A673 (cell line): Measurements from ENCODE around the gene ETFB. TPM values are rescaled to one million over a fixed set of nuclear protein-coding genes. Genes with fewer than 3 reads are reported as not detected.

Experiments used
- BruUV-seq: library from RNA; stranded (reverse); fragments of 400-500 nt; replicated peaks from 2 replicates; lab custom pipeline; 2021; lab: Mats Ljungman, UMichigan
- CTCF ChIA-PET: fragments of 300-600 bp; sonication (Branson Sonifier 250); formaldehyde crosslinking; loops from one replicate; lab custom pipeline; 2022; ENCODE audit warnings: antibody characterized with exemption; lab: Charles Lee
- POLR2A ChIA-PET: fragments of 300-600 bp; sonication (Branson Sonifier 250); formaldehyde crosslinking; loops from one replicate; lab custom pipeline; 2022; ENCODE audit warnings: antibody characterized with exemption; ENCODE audit not compliant: low non-redundant PET; lab: Charles Lee
- DNase-seq: peaks from one replicate; pipeline ENCODE4 v3.0.0-alpha.2; 2015; ENCODE audit warnings: low spot score
- H3K27ac ChIP-seq: fragments of 200-600 bp; sonication (generic); 2 replicates; pipeline ENCODE4 v1.5.1; 2016; ENCODE audit warnings: mixed run types, low read depth, mild to moderate bottlenecking, mixed read lengths, antibody characterized with exemption, low read length; ENCODE audit not compliant: poor library complexity, severe bottlenecking
- H3K27me3 ChIP-seq: fragments of 200-600 bp; sonication (generic); replicated peaks from 2 replicates; pipeline ENCODE4 v1.6.1; 2017; ENCODE audit warnings: mixed run types, low read depth, mild to moderate bottlenecking, mixed read lengths, antibody characterized with exemption, low read length; ENCODE audit not compliant: insufficient read depth, poor library complexity
- H3K36me3 ChIP-seq: fragments of 200-600 bp; sonication (generic); 2 replicates; pipeline ENCODE4 v1.6.1; 2016; ENCODE audit warnings: mixed run types, mild to moderate bottlenecking, mixed read lengths, antibody characterized with exemption, low read length; ENCODE audit not compliant: insufficient read depth, poor library complexity, severe bottlenecking
- H3K4me1 ChIP-seq: fragments of 200-600 bp; sonication (generic); 2 replicates; pipeline ENCODE4 v1.6.1; 2017; ENCODE audit warnings: mixed run types, mild to moderate bottlenecking, mixed read lengths, antibody characterized with exemption, low read length; ENCODE audit not compliant: insufficient read depth, poor library complexity, severe bottlenecking
- H3K4me3 ChIP-seq: fragments of 200-600 bp; sonication (generic); 2 replicates; pipeline ENCODE4 v1.5.1; 2016; ENCODE audit warnings: low read depth, mixed run types, mild to moderate bottlenecking, mixed read lengths, low read length; ENCODE audit not compliant: poor library complexity, severe bottlenecking
- H3K9me3 ChIP-seq: fragments of 200-600 bp; sonication (generic); 2 replicates; pipeline ENCODE4 v1.6.1; 2016; ENCODE audit warnings: mixed run types, low read depth, mild to moderate bottlenecking, mixed read lengths, antibody characterized with exemption, low read length; ENCODE audit not compliant: poor library complexity, severe bottlenecking
- EZH2 ChIP-seq: fragments of 200-600 bp; sonication (generic); IDR thresholded peaks from 2 replicates; pipeline ENCODE4 v1.6.1; 2017; ENCODE audit warnings: borderline replicate concordance, low read depth, mild to moderate bottlenecking, mixed read lengths, antibody characterized with exemption, low read length; ENCODE audit not compliant: poor library complexity, severe bottlenecking
- intact Hi-C: fragments of 100-400 bp; cut with micrococcal nuclease; formaldehyde crosslinking; loops from one replicate; pipeline ENCODE4 v1.10.0; 2022; ENCODE audit not compliant: unreplicated experiment
- total RNA-seq: library from RNA; stranded (reverse); gene quantifications from 2 replicates; pipeline ENCODE4 v1.2.3, GENCODE V29; 2021
- TF ChIP-seq, protein P1 (sequence below): fragments of 300-800, 200-600 bp; sonication (generic); conservative IDR thresholded peaks from 2 replicates; pipeline ENCODE4 v1.5.1; 2017; ENCODE audit warnings: low read depth, mild to moderate bottlenecking, antibody characterized with exemption, low read length, moderate library complexity, mixed read lengths

ETFB gene
- total RNA-seq, 1 experiment from 2014 or later = 52.6 TPM

DNA sequence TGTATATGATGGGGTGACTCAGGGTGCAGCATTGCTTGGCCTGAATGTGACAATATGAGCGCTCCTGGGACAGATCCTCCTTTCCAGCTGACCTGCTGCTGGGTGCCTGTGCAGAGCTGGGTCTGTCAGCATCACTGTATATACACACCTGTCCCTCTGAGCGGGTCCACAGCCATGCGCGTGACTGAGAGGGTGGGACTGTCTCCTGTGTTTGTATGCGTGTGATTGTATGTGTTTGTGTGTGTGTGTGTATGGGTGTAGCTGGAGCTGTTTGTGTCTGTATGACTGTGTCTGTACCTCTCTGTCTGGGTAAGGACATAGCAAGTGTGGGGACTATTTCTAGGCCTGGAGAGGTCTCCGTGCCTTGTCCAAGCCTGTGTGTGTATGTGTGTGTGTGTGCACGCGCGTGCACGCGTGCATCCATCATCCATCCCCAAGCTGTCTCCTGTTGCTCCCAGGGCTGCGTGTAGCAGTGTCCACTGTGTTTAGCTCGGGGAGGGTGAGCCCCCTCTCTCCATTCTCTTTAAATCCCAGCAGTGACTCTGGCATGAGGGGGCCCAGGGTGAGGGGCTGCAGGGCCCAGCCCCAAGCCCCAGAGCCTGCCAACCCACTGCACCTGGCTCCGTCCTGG is 46.4 kb downstream of the ETFB start:
- no peaks in the 10 kb centered on the region for H3K4me1 ChIP-seq
- intact Hi-C loops = no loop called here
- TF ChIP-seq EZH2 = no peak
- TF ChIP-seq, protein P1, sequence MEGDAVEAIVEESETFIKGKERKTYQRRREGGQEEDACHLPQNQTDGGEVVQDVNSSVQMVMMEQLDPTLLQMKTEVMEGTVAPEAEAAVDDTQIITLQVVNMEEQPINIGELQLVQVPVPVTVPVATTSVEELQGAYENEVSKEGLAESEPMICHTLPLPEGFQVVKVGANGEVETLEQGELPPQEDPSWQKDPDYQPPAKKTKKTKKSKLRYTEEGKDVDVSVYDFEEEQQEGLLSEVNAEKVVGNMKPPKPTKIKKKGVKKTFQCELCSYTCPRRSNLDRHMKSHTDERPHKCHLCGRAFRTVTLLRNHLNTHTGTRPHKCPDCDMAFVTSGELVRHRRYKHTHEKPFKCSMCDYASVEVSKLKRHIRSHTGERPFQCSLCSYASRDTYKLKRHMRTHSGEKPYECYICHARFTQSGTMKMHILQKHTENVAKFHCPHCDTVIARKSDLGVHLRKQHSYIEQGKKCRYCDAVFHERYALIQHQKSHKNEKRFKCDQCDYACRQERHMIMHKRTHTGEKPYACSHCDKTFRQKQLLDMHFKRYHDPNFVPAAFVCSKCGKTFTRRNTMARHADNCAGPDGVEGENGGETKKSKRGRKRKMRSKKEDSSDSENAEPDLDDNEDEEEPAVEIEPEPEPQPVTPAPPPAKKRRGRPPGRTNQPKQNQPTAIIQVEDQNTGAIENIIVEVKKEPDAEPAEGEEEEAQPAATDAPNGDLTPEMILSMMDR = no peak
- H3K4me3 ChIP-seq = no peak overlapping the region
- BruUV-seq = no TSS peak
- POLR2A ChIA-PET = no interaction called here
- no peak for DNase-seq
- no peaks in the 10 kb centered on the region for H3K27me3 ChIP-seq
- H3K27ac ChIP-seq = no peak overlapping the region
- CTCF ChIA-PET = no interaction called here
- H3K36me3 ChIP-seq = no peaks in the 10 kb centered on the region
- no peaks in the 10 kb centered on the region for H3K9me3 ChIP-seq

DNA sequence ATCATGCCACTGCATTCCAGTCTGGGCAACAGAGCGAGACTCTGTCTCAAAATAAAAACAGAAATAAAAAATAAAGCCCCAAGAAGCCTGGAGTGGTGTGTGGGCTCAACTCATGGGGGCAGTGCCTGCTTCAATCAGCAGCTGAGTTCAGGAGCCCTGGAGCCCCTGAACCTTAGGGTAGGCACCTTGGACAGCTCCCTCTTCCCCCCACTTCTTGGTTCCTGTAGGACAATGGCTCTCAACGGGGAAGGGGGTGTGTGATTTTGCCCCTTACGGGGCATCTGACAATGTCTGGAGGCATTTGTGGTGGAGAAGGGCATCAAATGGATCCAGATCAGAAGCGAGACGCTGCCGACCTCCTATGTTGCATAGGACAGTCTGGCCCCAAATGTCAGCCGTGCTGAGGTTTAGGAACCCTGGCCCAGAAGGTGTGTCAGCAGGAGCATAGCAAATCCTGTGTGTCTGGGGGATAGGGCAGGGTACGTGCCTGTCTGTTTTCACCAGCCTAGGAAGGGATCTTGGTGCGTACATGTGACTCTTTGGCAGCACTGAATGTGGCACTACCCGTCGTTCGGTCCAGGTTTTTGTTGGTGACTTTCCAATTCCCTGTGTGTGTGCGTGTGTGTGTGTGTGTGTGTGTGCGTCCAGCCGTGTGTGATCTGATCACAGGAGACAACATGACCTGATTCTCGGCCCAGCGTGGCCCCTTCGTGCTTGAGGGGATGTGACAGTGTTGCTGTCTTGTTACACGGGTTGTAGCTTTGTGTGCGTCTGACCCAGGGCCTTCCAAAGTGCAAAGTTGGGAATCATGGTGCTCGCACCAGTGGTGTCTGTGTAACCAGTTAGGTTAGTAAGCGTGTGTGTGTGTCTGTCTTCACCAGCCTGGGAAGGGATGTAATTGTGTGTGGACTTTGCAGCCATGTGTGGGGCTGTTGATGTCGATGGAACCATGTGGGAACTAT is 47.2 kb downstream of the ETFB start:
- no peak overlapping the region for H3K27ac ChIP-seq
- BruUV-seq = no TSS peak
- H3K4me3 ChIP-seq = no peak overlapping the region
- intact Hi-C loops = no loop called here
- DNase-seq = no peak
- no peaks in the 10 kb centered on the region for H3K4me1 ChIP-seq
- ChIA-PET POLR2A (no interaction called here), CTCF (no interaction called here)
- no peaks in the 10 kb centered on the region for H3K36me3 ChIP-seq
- H3K9me3 ChIP-seq = no peaks in the 10 kb centered on the region
- TF ChIP-seq EZH2 = no peak
- TF ChIP-seq, protein P1 = no peak
- H3K27me3 ChIP-seq = no peaks in the 10 kb centered on the region

DNA sequence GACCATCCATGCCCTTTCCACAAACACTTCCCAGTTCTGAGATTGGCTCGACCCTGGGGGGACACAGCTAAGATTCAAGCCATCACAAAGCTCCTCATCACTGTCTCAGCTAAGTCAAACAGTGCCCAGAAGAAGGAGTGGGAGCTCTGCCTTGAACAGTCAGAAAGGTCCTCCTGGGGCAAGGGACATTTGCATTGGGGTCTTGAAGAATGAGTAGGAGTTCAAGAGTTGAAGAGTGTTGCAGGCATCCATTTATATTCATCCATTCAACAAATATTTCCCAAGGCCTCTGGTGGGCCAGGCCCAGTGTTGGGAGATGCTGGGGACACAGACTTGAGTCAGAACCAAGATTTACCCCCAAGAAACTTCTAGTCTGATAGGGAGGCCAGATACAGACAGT is 48.2 kb downstream of the ETFB start:
- TF ChIP-seq, protein P1 = no peak
- no peak for TF ChIP-seq EZH2
- ChIA-PET CTCF (no interaction called here), POLR2A (no interaction called here)
- no TSS peak for BruUV-seq
- Histone ChIP-seq H3K36me3 (no peaks in the 10 kb centered on the region), H3K27ac (no peak overlapping the region), H3K4me1 (no peaks in the 10 kb centered on the region), H3K9me3 (no peaks in the 10 kb centered on the region), H3K4me3 (no peak overlapping the region), H3K27me3 (no peaks in the 10 kb centered on the region)
- intact Hi-C loops = no loop called here
- no peak for DNase-seq
